SK-N-SH (cell line): ENCODE results near the gene TRIM14. TPM values are rescaled to one million over a fixed set of nuclear protein-coding genes. Genes with fewer than 3 reads are reported as not detected.

ENCODE experiments used
- CTCF ChIA-PET: fragments of 300-600, 350-600 bp; formaldehyde crosslinking; extraction: SDS; loops from one replicate; lab custom pipeline; 2021; lab: Yijun Ruan, JAX
- POLR2A ChIA-PET: fragments of 350-600 bp; sonication (Branson Sonifier 250); formaldehyde crosslinking; extraction: SDS; loops from one replicate; lab custom pipeline; 2020; ENCODE audit warnings: antibody characterized with exemption, inconsistent platforms; lab: Yijun Ruan, JAX
- DNase-seq: peaks from one replicate; pipeline ENCODE4 v3.0.0; 2012
- H2AFZ ChIP-seq: fragments of 200-600 bp; sonication (generic); 2 replicates; pipeline ENCODE4 v1.8.1; 2016; ENCODE audit warnings: antibody characterized with exemption, mild to moderate bottlenecking, low read depth
- H3F3A ChIP-seq: fragments of 200-600 bp; sonication (generic); replicated peaks from 2 replicates; pipeline ENCODE3; 2016; ENCODE audit warnings: antibody characterized with exemption, mild to moderate bottlenecking; ENCODE audit not compliant: insufficient read depth
- H3K27ac ChIP-seq, 2 experiments: fragments of 200-500 bp in 1 of 2; fragments of 200-600 bp in 1 of 2; sonication (Bioruptor generic) in 1 of 2; sonication (generic), shearing (Covaris generic) in 1 of 2; 2 replicates each; pipeline versions ENCODE4 v1.5.1 to v1.6.1; 2014 to 2016; ENCODE audit warnings: low read depth in 2 of 2, inconsistent platforms in 1 of 2, low read length in 1 of 2, mild to moderate bottlenecking in 1 of 2, mixed read lengths in 1 of 2
- H3K27me3 ChIP-seq: fragments of 200-600 bp; sonication (generic), shearing (Covaris generic); 2 replicates; pipeline ENCODE4 v1.6.1; 2016; ENCODE audit warnings: mixed run types; ENCODE audit not compliant: insufficient read depth
- H3K36me3 ChIP-seq, 2 experiments: fragments of 200-500 bp in 1 of 2; fragments of 200-600 bp in 1 of 2; sonication (Bioruptor generic) in 1 of 2; sonication (generic) in 1 of 2; replicated peaks in 1 of 2; 2 replicates each; pipeline versions ENCODE3 to v1.5.1; 2014 to 2016; ENCODE audit warnings: low read length in 1 of 2, mild to moderate bottlenecking in 1 of 2; ENCODE audit not compliant: insufficient read depth in 2 of 2, control insufficient read depth in 1 of 2
- H3K4me1 ChIP-seq, 2 experiments: fragments of 200-500 bp in 1 of 2; fragments of 200-600 bp in 1 of 2; sonication (Bioruptor generic) in 1 of 2; sonication (generic), shearing (Covaris generic) in 1 of 2; 2 replicates each; pipeline versions ENCODE4 v1.5.1 to v1.6.1; 2014 to 2016; ENCODE audit warnings: low read depth in 1 of 2, low read length in 1 of 2, mixed run types in 1 of 2; ENCODE audit not compliant: insufficient read depth in 2 of 2, control insufficient read depth in 1 of 2
- H3K4me2 ChIP-seq: fragments of 200-600 bp; sonication (generic), shearing (Covaris generic); 2 replicates; pipeline ENCODE4 v1.6.1; 2017; ENCODE audit warnings: mixed run types
- H3K4me3 ChIP-seq, 2 experiments: fragments of 200-500 bp in 1 of 2; fragments of 200-600 bp in 1 of 2; sonication (Bioruptor generic) in 1 of 2; sonication (generic), shearing (Covaris generic) in 1 of 2; 2 replicates each; pipeline versions ENCODE4 v1.5.1 to v1.8.1; 2014 to 2016; ENCODE audit warnings: low read depth in 2 of 2, inconsistent platforms in 1 of 2, low read length in 1 of 2, mild to moderate bottlenecking in 1 of 2, mixed read lengths in 1 of 2, moderate library complexity in 1 of 2
- H3K79me2 ChIP-seq: fragments of 200-600 bp; sonication (generic); 2 replicates; pipeline ENCODE4 v1.8.1; 2017; ENCODE audit warnings: mild to moderate bottlenecking; ENCODE audit not compliant: insufficient read depth
- H3K9ac ChIP-seq: fragments of 200-600 bp; sonication (generic); 2 replicates; pipeline ENCODE4 v1.6.1; 2017; ENCODE audit warnings: mixed run types
- H3K9me2 ChIP-seq: fragments of 200-600 bp; sonication (generic); 2 replicates; pipeline ENCODE4 v1.6.1; 2017; ENCODE audit warnings: mixed run types
- H3K9me3 ChIP-seq: fragments of 200-600 bp; sonication (generic); 2 replicates; pipeline ENCODE4 v1.6.1; 2017; ENCODE audit warnings: mixed run types, mild to moderate bottlenecking, moderate library complexity
- H4K20me1 ChIP-seq: fragments of 200-600 bp; sonication (generic); 2 replicates; pipeline ENCODE4 v1.6.1; 2017; ENCODE audit warnings: mild to moderate bottlenecking, mixed run types; ENCODE audit not compliant: insufficient read depth
- CHD2 ChIP-seq: fragments of 150-350 bp; IDR thresholded peaks from 2 replicates; pipeline ENCODE4 v1.6.1; 2018; ENCODE audit warnings: low read length; ENCODE audit not compliant: partially characterized antibody
- EP300 ChIP-seq, 2 experiments: IDR thresholded peaks; 2 replicates each; pipeline versions ENCODE4 v1.4.0 to v1.6.1; 2012; ENCODE audit warnings: borderline replicate concordance in 1 of 2, low read depth in 1 of 2, low read length in 1 of 2
- FOSL2 ChIP-seq: IDR thresholded peaks from 2 replicates; pipeline ENCODE4 v1.4.0; 2012; ENCODE audit warnings: low read depth, mild to moderate bottlenecking, moderate library complexity, borderline replicate concordance
- FOXJ3 ChIP-seq: sonication (generic); formaldehyde crosslinking; IDR thresholded peaks from 2 replicates; pipeline ENCODE4 v1.5.1; 2020; ENCODE audit warnings: mild to moderate bottlenecking, missing genetic modification reagents
- MAX ChIP-seq: IDR thresholded peaks from 2 replicates; pipeline ENCODE4 v1.4.0; 2012; ENCODE audit warnings: low read depth
- REST ChIP-seq: IDR thresholded peaks from 2 replicates; pipeline ENCODE4 v1.6.1; 2012; ENCODE audit warnings: mild to moderate bottlenecking, low read depth, low read length, moderate library complexity
- SIN3A ChIP-seq: IDR thresholded peaks from 2 replicates; pipeline ENCODE4 v1.6.1; 2012; ENCODE audit warnings: low read depth, mild to moderate bottlenecking, low read length, moderate library complexity, borderline replicate concordance
- TCF12 ChIP-seq: IDR thresholded peaks from 2 replicates; pipeline ENCODE4 v1.4.0; 2012
- USF1 ChIP-seq: IDR thresholded peaks from 2 replicates; pipeline ENCODE4 v1.4.0; 2012; ENCODE audit warnings: low read depth, borderline replicate concordance
- ZBTB33 ChIP-seq: IDR thresholded peaks from 2 replicates; pipeline ENCODE4 v1.4.0; 2012; ENCODE audit warnings: low read depth, borderline replicate concordance
- WGBS: methylation state at CpG from one replicate; pipeline ENCODE4 v1.1.6; 2017; ENCODE audit warnings: low lambda C conversion rate; 5-methylcytosine and 5-hydroxymethylcytosine counted together
- polyA plus RNA-seq, 3 experiments: library from polyadenylated mRNA; depleted of rRNA; stranded (reverse); fragments of >200 nt; gene quantifications; 2 replicates each; pipeline ENCODE4 v1.2.3, GENCODE V29; 2012

Gene TRIM14
- polyA plus RNA-seq, 1 of the 3 experiments (the other 2 are of a cell fraction) = 15.3 TPM

- Histone ChIP-seq H3K36me3 (peaks cover 11 to 30% of the 10 kb centered on the region in 2 experiments), H2AFZ (no peak overlapping the region), H3K4me1 (no peaks in the 10 kb centered on the region), H4K20me1 (no peaks in the 10 kb centered on the region), H3K79me2 (peaks cover 16% of the 10 kb centered on the region; the same call in 1 of the 2 replicates), H3K9ac (no peak overlapping the region), H3K9me2 (no peaks in the 10 kb centered on the region), H3K27me3 (no peaks in the 10 kb centered on the region), H3K9me3 (no peaks in the 10 kb centered on the region)
- no peak for DNase-seq
- CTCF ChIA-PET = interaction anchor here (1.1 to 3.3 kb wide), 2 partner anchors 7 to 8 kb away, joined by 3 to 15 read pairs; no protein-coding TSS in a partner anchor
- 96% methylated on average over 3 of the region's 3 CpGs for WGBS
- POLR2A ChIA-PET = no interaction called here
- no peak for TF ChIP-seq ZBTB33
- no peak for TF ChIP-seq FOXJ3 (CRISPR knock-in tag)
- TF ChIP-seq USF1 = no peak
- no peak for TF ChIP-seq REST
- TF ChIP-seq CHD2 = no peak
- no peak for TF ChIP-seq EP300 (IDR thresholded peaks at IDR 0.05; ENCODE audit: borderline replicate concordance in 1 of 2, low read depth in 1 of 2, low read length in 1 of 2)
- TF ChIP-seq FOSL2 = no peak
- no peak for TF ChIP-seq MAX
- no peak for TF ChIP-seq SIN3A
- no peak for TF ChIP-seq TCF12
- TF ChIP-seq, all 33 proteins: peak for 0
- Histone ChIP-seq H3K4me2 (no peak overlapping the region), H3F3A (peaks cover 2% of the 10 kb centered on the region), H3K27ac (no peak overlapping the region), H3K4me3 (no peak overlapping the region)
Measured at GRCh38 chr9:98066235-98066634, 52.8 kb downstream of the TRIM14 start.
